Effector memory CD8-positive, alpha-beta T cell (primary cell): ENCODE data around the gene DNASE1L2.

Experiments
- ATAC-seq: fragments of 150-1000 bp; cut with Tn5 transposase; replicated peaks from 2 replicates; pipeline ENCODE4 v1.10.0; 2021; ENCODE audit warnings: mild to moderate bottlenecking, moderate library complexity
- DNase-seq, 3 experiments: peaks; one replicate each; pipeline ENCODE4 v3.0.0; 2021
- H3K27ac Mint-ChIP-seq, 2 donors: one replicate each; pipeline ENCODE4 v1.8.0; 2022; ENCODE audit warnings: mild to moderate bottlenecking in 2 of 2, mixed read lengths in 2 of 2, moderate library complexity in 2 of 2
- H3K27me3 Mint-ChIP-seq, 2 donors: one replicate each; pipeline ENCODE4 v1.8.0; 2022; ENCODE audit warnings: mixed read lengths in 2 of 2
- H3K36me3 Mint-ChIP-seq: one replicate; pipeline ENCODE4 v1.8.0; 2022; ENCODE audit warnings: mild to moderate bottlenecking, moderate library complexity, mixed read lengths; ENCODE audit not compliant: insufficient read depth
- H3K4me1 Mint-ChIP-seq, 2 donors: one replicate each; pipeline ENCODE4 v1.8.0; 2022; ENCODE audit warnings: low read depth in 2 of 2, mixed read lengths in 2 of 2
- H3K4me3 Mint-ChIP-seq, 2 donors: one replicate each; pipeline ENCODE4 v1.8.0; 2022; ENCODE audit warnings: mild to moderate bottlenecking in 2 of 2, mixed read lengths in 2 of 2, moderate library complexity in 2 of 2
- H3K9me3 Mint-ChIP-seq, 2 donors: one replicate each; pipeline ENCODE4 v1.8.0; 2022; ENCODE audit warnings: mixed read lengths in 2 of 2

DNASE1L2 gene

DNA sequence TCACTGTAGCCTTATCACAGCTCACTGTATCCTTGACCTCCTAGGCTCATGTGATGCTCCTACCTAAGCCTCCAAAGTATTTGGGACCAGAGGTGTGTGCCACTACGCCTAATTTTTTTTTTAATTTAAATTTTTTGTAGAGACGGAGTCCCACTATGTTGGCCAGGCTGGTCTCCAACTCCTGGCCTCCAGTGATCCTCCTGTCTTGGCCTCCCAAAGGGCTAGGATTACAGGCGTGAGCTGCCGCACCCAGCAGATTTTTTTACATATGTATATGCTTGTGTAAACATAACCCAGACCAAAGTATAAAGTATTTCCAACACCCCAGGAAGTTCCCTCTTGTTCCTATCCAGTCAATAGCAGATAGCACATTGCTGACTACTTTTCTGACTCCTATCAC is 19.9 kb upstream of the DNASE1L2 start:
- Mint-ChIP-seq H3K36me3 (peaks cover 11% of the 10 kb centered on the region), H3K4me3 (peak overlapping the region; percentile 80 to 81)
- no peak for ATAC-seq

DNA sequence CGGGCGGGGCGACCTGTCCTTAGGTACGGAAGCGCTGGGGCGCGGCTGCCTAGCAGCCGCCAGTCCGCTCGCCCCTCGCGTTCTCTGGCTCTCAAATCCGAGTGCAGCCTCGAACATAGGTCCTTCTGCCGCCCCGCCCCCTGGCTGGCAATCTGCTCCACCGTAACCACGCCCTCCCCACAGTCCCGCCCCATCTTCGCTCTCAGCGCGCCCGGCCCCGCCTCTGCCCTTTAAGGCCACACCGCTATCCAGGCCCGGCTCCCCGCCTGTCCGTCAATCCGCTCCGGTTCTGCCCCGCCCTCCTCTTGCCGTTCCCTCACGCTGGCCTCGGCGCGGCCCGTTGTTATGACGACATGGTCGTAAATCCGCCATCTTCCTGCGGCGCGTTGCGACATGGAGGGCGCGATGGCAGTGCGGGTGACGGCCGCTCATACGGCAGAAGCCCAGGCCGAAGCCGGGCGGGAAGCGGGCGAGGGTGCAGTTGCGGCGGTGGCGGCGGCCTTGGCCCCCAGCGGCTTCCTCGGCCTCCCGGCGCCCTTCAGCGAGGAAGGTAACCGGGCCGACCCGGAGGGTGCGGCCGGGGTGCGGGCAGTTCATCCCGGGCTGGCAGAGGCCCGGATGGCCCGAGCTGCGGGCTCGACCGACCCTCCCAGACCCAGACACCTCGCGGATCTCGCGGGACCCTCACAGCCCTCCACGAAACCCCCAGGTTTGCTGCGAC is 12.9 kb upstream of the DNASE1L2 start, which contains the start of gene E4F1:
Gene E4F1 (plus strand): TSS at position 371 of the 721 bp plus-strand sequence. CDS start 23 bp downstream, at position 394.
- DNase-seq (peak; percentile 96 to 99 (median 98)), ATAC-seq (peak; percentile 96)
- peaks cover 10 to 17% of the 10 kb centered on the region in 2 donors for H3K4me1 Mint-ChIP-seq
- no peaks in the 10 kb centered on the region for H3K9me3 Mint-ChIP-seq
- H3K36me3 Mint-ChIP-seq, result peaks cover 18% of the 10 kb centered on the region
- peak within 1 kb of the TSS; percentile 78 to 86 for H3K4me3 Mint-ChIP-seq
- H3K27me3 Mint-ChIP-seq, result no peaks in the 10 kb centered on the region
- peak within 1 kb of the TSS; percentile 60 to 85 for H3K27ac Mint-ChIP-seq

More for the DNA sequence above, 19.9 kb upstream of the DNASE1L2 start:
- no peaks in the 10 kb centered on the region for H3K27me3 Mint-ChIP-seq
- H3K9me3 Mint-ChIP-seq, result no peaks in the 10 kb centered on the region
- DNase-seq, result no peak
- H3K27ac Mint-ChIP-seq, result peak overlapping the region in 1 of 2 donors; percentile 77
- peaks cover 15 to 17% of the 10 kb centered on the region in 2 donors for H3K4me1 Mint-ChIP-seq

DNA sequence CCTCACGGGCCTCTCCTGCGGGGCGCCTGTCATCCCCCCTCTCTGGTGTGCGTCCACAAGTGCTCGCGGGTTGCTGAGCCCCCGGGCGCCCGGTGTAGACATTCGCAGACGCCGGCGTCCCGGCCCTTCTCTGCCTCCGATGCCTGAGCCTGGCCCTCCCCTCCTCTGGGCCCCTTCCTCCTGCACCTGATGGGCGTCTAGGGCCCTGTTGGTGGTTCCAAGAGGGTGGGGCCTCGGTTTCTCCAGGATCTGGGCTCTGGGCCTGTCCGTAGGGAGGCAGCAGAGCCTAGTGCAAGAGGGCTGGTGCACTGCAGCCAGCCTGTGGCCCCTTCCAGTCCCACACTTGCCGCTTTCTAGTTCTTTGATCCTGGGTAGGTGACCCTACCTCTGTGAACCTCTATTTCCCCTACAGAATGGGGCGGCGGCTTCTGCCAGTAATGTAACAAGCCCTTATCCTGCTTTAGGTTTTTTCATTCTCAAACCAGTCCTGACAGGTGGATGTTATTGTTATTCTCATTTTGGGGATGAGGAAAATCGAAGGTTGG is 12.2 kb upstream of the DNASE1L2 start:
- DNase-seq, result peak in 1 of 3 experiments; percentile 21

DNA sequence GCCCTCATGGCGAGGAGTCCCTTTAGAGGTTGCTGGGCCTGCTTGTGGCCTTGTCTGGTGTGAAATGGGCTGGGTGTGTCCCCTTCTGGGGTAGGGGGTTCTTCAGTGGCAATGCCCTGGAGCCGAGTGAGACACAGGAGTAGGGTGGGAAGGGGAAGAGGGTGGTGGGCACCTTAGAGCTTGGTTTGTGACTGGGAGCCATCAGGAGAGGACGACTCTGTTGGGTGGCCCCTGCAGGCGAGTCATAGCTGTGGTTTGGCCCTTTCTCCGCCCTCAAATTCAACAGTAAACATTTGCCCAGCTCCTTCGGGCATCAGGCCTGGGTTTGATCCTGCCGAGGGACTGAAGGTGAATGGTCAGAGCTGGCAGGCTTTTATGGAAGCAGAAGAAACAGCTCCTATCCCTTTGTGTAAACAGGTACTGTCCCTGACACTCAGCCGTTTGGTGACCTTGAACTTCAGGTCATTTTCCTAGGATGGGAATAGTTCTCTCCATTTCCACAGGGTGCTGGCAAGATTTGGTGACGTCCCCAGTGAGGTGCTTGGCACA is 9.9 kb upstream of the DNASE1L2 start:
- Mint-ChIP-seq H3K36me3 (peaks cover 32% of the 10 kb centered on the region), H3K4me1 (peaks cover 10 to 17% of the 10 kb centered on the region in 2 donors), H3K27ac (no peak overlapping the region), H3K4me3 (no peak overlapping the region), H3K27me3 (no peaks in the 10 kb centered on the region), H3K9me3 (no peaks in the 10 kb centered on the region)
- DNase-seq (no peak), ATAC-seq (no peak)

More for the DNA sequence above, 12.2 kb upstream of the DNASE1L2 start:
- Mint-ChIP-seq H3K4me3 (peak overlapping the region; percentile 78 to 86), H3K9me3 (no peaks in the 10 kb centered on the region), H3K27ac (peak overlapping the region; percentile 60 to 85), H3K4me1 (peaks cover 10 to 17% of the 10 kb centered on the region in 2 donors), H3K27me3 (no peaks in the 10 kb centered on the region), H3K36me3 (peaks cover 19% of the 10 kb centered on the region)
- peak; percentile 13 for ATAC-seq

DNA sequence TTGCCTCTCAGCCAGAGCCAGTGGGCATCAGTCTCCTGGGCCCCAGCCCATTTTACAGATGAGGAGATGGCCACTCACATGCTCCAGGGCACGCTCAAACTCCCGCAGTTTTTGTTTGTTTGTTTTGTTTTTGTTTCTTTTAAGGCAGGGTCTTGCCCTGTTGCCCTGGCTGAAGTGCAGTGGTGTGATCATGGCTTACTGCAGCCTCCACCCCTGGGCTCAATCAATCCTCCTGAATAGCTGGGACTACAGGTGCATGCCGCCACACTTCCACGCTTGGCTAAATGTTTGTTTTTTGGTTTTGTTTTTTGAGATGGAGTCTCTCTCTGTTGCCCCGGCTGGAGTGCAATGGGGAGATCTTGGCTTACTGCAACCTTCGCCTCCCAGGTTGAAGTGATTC is 9.3 kb upstream of the DNASE1L2 start:
- peaks cover 10 to 17% of the 10 kb centered on the region in 2 donors for H3K4me1 Mint-ChIP-seq
- ATAC-seq, result no peak
- no peak overlapping the region for H3K27ac Mint-ChIP-seq
- H3K9me3 Mint-ChIP-seq, result no peaks in the 10 kb centered on the region
- peaks cover 33% of the 10 kb centered on the region for H3K36me3 Mint-ChIP-seq
- H3K27me3 Mint-ChIP-seq, result no peaks in the 10 kb centered on the region
- DNase-seq, result no peak
- H3K4me3 Mint-ChIP-seq, result no peak overlapping the region

DNA sequence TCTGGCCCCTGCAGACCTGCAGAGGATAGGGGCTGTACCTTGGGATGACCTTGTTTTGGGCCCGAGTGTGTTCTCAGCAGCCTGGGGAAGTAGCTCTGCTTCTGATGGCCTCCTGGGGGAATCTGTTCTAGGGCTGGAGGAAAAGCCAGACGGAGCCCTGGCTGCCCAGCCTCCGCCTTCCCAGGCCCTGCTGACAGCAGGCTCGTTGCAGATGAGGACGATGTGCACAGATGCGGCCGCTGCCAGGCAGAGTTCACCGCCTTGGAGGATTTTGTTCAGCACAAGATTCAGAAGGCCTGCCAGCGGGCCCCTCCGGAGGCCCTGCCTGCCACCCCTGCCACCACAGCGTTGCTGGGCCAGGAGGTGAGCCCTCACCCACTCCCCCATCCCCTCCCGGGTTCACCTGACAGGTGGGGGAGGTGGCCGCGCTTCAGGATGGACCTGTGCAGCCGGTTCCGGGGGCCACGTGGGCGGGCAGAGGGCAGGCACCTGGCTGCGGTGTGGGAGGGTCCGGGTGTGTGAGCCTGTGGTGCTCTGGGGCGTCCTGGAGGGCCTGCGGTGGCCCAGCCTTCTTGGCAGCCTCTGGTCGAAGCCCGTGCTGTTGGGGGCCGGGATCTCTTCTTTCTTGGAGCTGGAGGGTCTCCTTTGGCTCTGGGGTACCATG is 8.0 kb upstream of the DNASE1L2 start:
- Mint-ChIP-seq H3K4me3 (no peak overlapping the region), H3K4me1 (peaks cover 10 to 15% of the 10 kb centered on the region in 2 donors), H3K36me3 (peaks cover 31% of the 10 kb centered on the region), H3K27me3 (no peaks in the 10 kb centered on the region), H3K9me3 (no peaks in the 10 kb centered on the region), H3K27ac (no peak overlapping the region)
- DNase-seq, result no peak
- ATAC-seq, result no peak

DNA sequence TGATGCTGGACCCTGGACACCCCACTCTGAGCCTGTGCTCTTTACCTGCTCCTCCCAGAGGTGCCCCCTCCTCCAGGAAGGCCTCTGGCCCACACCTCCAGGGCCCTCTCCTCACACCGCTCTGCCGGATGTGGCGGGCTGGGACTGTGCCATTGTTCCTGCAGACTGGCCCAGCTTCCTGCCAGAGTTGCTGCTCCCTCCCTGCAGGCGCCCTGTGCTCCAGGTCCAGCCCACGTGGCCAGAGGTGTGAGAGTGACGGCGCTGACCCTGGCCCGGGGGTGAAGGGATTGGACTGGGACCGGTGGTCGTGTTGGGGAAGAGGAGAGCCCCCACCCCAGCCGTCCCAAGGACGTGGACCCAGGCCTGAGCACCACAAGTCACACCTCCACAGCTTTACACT is 7.2 kb upstream of the DNASE1L2 start:
- ATAC-seq (no peak), DNase-seq (no peak)
- no peak overlapping the region for H3K27ac Mint-ChIP-seq
- H3K36me3 Mint-ChIP-seq, result peaks cover 33% of the 10 kb centered on the region
- H3K27me3 Mint-ChIP-seq, result no peaks in the 10 kb centered on the region
- H3K4me3 Mint-ChIP-seq, result no peak overlapping the region
- H3K4me1 Mint-ChIP-seq, result peaks cover 9 to 16% of the 10 kb centered on the region in 2 donors
- no peaks in the 10 kb centered on the region for H3K9me3 Mint-ChIP-seq

DNA sequence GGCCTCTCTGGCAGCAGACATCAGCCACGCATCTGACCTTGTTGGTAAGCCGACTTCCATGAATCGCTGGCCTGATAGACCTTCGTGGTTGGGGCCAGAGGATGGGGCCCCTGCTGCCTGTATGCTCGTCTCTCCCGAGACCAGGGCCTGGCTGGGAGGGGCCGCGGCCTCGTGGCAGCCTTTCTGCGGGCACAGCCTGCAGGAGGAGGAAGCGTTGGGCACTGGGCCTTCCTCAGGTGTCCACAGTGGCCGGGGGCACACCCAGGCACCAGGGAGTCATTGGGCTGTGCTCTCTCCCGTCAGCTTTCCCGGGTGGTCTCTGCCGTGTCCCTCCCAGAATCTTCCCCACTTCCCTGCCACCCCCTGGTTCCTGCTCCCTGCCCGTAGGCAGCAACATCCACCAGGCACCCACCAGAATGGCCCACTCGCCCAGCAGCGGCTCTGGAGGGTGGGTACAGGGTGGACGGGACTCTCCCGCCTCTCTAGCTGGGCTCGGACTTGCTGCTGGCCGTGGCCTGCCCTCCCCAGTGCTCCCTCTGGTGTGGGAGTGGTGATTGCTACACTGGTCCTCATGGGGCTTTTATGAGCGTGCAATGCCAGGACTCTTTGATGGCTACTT is 6.5 kb upstream of the DNASE1L2 start:
- ATAC-seq (no peak), DNase-seq (no peak)
- no peak overlapping the region for H3K4me3 Mint-ChIP-seq
- H3K36me3 Mint-ChIP-seq, result peaks cover 35% of the 10 kb centered on the region
- no peaks in the 10 kb centered on the region for H3K27me3 Mint-ChIP-seq
- H3K4me1 Mint-ChIP-seq, result peaks cover 3 to 12% of the 10 kb centered on the region in 2 donors
- no peaks in the 10 kb centered on the region for H3K9me3 Mint-ChIP-seq
- H3K27ac Mint-ChIP-seq, result no peak overlapping the region

DNA sequence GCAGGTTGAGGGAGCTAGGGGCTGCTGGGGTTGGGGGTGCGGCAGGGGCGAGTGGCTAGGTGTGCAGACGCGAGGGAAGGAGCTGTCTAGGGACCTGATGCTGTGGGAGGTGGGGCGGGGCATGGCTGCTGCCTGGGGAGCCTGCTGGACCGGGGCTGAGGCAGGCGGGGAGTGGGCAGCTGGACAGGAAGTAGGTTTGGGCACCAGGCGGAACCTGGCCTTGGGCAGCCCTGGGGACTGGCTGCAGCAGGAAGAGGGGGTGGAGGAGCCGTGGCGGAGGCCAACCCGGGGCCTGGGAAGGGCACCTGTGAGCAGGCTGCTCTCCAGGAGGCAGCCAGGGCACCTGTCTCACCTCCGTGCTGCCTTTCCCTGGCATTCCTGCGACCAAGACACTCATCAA is 5.9 kb upstream of the DNASE1L2 start:
- Mint-ChIP-seq H3K27ac (no peak overlapping the region), H3K4me3 (no peak overlapping the region), H3K36me3 (peaks cover 35% of the 10 kb centered on the region), H3K4me1 (peaks cover 0 to 10% of the 10 kb centered on the region in 2 donors), H3K27me3 (no peaks in the 10 kb centered on the region), H3K9me3 (no peaks in the 10 kb centered on the region)
- no peak for ATAC-seq
- DNase-seq, result no peak

DNA sequence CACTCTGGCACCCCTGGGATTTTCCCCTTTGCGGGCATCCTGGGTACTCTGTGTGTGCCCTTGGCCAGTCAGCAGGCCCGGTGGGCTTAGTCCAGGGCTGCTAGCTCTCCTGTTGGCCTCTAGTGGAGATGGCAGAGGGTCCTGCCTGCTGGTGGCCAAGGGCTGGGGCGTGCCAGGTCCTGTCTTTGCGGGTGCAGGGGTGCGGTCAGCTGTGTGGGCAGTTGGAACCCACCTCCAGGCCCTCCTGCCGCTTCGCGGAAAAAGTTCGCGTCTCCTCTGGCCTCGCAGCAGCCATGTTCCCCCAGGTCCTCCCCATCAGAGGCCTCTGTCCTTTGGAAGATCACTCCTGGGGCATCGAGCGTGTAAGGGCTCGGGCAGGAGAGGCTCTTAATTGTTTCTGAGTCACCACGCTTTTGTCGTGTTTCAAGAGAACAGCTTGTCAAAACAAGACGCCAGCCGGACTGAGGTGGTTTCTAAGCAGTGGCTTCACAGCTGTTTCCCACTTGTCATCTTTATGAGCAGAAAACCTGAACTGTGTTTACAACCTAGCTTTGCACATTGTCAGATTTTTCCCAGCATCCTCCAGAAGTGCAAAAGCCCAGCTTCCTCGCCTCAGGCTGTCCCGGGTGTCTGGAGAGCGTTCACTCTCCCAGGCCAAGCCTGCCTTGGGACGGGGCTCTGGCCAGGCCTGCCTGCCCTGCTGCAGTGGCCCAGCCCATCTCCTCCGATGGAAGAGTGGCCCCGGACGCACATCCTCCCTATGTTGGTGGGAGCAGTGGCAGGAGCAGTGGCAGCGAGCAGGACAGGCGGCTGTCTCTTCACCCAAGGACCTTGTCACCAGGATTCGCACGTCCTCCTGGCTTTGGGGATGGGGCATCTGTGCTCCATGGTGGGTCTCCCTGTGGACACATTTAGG is 5.0 kb upstream of the DNASE1L2 start:
- ATAC-seq, result no peak
- Mint-ChIP-seq H3K9me3 (no peaks in the 10 kb centered on the region), H3K4me3 (no peak overlapping the region), H3K27ac (no peak overlapping the region), H3K27me3 (no peaks in the 10 kb centered on the region), H3K4me1 (peaks cover 0 to 5% of the 10 kb centered on the region in 2 donors), H3K36me3 (peaks cover 31% of the 10 kb centered on the region)
- DNase-seq, result no peak

DNA sequence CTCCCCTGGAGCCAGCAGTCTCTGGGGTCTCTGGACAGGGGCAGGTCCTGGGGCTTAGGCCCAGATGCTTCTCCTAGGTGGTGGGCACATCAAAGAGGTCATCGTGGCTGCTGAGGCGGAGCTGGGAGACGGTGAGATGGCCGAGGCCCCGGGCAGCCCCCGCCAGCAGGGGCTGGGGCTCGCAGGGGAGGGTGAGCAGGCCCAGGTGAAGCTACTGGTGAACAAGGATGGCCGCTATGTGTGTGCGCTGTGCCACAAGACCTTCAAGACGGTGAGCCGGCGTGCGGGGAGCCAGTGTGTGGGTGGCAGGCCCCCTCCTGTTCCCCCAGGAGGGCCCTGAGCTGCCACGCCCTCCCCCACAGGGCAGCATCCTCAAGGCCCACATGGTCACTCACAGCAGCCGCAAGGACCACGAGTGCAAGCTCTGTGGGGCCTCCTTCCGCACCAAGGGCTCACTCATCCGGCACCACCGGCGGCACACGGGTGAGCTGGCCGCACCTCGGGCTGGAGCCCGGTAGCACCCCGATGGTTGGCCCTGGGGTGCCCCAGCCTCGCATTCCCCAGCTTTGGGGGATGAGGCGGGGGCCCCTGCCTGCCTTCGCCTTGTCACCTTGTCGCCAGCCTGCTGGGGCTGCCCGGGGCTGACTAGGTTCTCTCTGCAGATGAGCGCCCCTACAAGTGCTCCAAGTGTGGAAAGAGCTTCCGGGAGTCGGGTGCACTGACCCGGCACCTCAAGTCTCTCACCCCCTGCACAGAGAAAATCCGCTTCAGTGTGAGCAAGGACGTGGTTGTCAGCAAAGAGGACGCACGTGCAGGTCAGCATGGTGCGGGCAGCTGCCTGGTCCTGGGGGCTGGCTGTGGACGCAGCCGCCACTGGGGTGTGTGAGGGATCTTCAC is 3.9 kb upstream of the DNASE1L2 start:
- no peak for DNase-seq
- Mint-ChIP-seq H3K36me3 (peaks cover 26% of the 10 kb centered on the region), H3K9me3 (no peaks in the 10 kb centered on the region), H3K27me3 (no peaks in the 10 kb centered on the region), H3K4me1 (peaks cover 0 to 2% of the 10 kb centered on the region in 2 donors), H3K4me3 (no peak overlapping the region), H3K27ac (no peak overlapping the region)
- no peak for ATAC-seq
